BJ (cell line): Measurements from ENCODE around the gene ZMYND8. TPM values are rescaled to one million over a fixed set of nuclear protein-coding genes. Genes with fewer than 3 reads are reported as not detected.
"Not testable (repeated sequence)": the region's sequence is repeated elsewhere in the genome, so short reads cannot be mapped to it uniquely, and the experiment has no call there.

Source experiments
- CTCF ChIA-PET: fragments of 350-600 bp; formaldehyde crosslinking; extraction: SDS; loops from one replicate; lab custom pipeline; 2021; ENCODE audit warnings: antibody characterized with exemption, inconsistent platforms; lab: Yijun Ruan, JAX
- POLR2A ChIA-PET: fragments of 300-600 bp; sonication (Branson Sonifier 250); formaldehyde crosslinking; extraction: SDS; loops from one replicate; lab custom pipeline; 2021; ENCODE audit warnings: antibody characterized with exemption; lab: Charles Lee
- DNase-seq: peaks from one replicate; pipeline ENCODE4 v3.0.0-alpha.2; 2011; ENCODE audit warnings: low read depth
- H3K27me3 ChIP-seq: 2 replicates; pipeline ENCODE4 v1.6.0; 2011; ENCODE audit warnings: low read length; ENCODE audit not compliant: control insufficient read depth, insufficient read depth
- H3K36me3 ChIP-seq: 2 replicates; pipeline ENCODE4 v1.5.1; 2011; ENCODE audit warnings: low read length; ENCODE audit not compliant: control insufficient read depth, insufficient read depth
- H3K4me3 ChIP-seq: 2 replicates; pipeline ENCODE4 v1.5.1; 2011; ENCODE audit warnings: low read depth, mild to moderate bottlenecking, control low read depth, low read length
- CTCF ChIP-seq: IDR thresholded peaks from 2 replicates; pipeline ENCODE4 v1.5.1; 2011; ENCODE audit warnings: low read depth, mild to moderate bottlenecking, control low read depth, inconsistent platforms, low read length, moderate library complexity; ENCODE audit not compliant: insufficient read depth
- polyA plus RNA-seq: library from polyadenylated mRNA; depleted of rRNA; stranded (reverse); fragments of >200 nt; gene quantifications from 2 replicates; pipeline ENCODE4 v1.2.3, GENCODE V29; 2011

The ZMYND8 gene
- polyA plus RNA-seq, 1 experiment = 12.7 TPM

- DNase-seq = no peak
- TF ChIP-seq CTCF = no peak
- Histone ChIP-seq H3K36me3 (no peaks in the 10 kb centered on the region), H3K27me3 (no peaks in the 10 kb centered on the region), H3K4me3 (no peak overlapping the region)
- CTCF ChIA-PET = no interaction called here
- POLR2A ChIA-PET = interaction anchor here (0.6 kb wide), 1 partner anchor 9 kb away, joined by 4 read pairs; no protein-coding TSS in a partner anchor
Observed at GRCh38 chr20:47396762-47397476, 40.4 kb upstream of the ZMYND8 start.

GRCh38 chr20:47393796-47394514, 37.5 kb upstream of the ZMYND8 start:
- H3K36me3 ChIP-seq, DNase-seq, H3K27me3 ChIP-seq, POLR2A ChIA-PET, H3K4me3 ChIP-seq: not testable (repeated sequence)
- CTCF ChIA-PET = interaction anchor here (0.7 to 2.9 kb wide), 3 partner anchors 10 to 188 kb away, joined by 3 to 12 read pairs (median 12); no protein-coding TSS in a partner anchor

- POLR2A ChIA-PET = interaction anchor here (0.6 kb wide), 1 partner anchor 32 kb away, joined by 3 read pairs; no protein-coding TSS in a partner anchor
- no peak for DNase-seq
- H3K36me3 ChIP-seq = no peaks in the 10 kb centered on the region
- CTCF ChIA-PET = interaction anchor here (1.1 to 2.9 kb wide), 5 partner anchors 9 to 119 kb away, joined by 3 to 12 read pairs (median 4); partner anchors contain the start of gene NCOA3
- TF ChIP-seq CTCF = no peak
- H3K27me3 ChIP-seq = no peaks in the 10 kb centered on the region
- H3K4me3 ChIP-seq = no peak overlapping the region
Observed at GRCh38 chr20:47392721-47393073, 36.2 kb upstream of the ZMYND8 start.

- no peak overlapping the region for H3K4me3 ChIP-seq
- DNase-seq = peak; percentile 95
- no peaks in the 10 kb centered on the region for H3K27me3 ChIP-seq
- POLR2A ChIA-PET = interaction anchor here (0.6 kb wide), 1 partner anchor 136 kb away, joined by 4 read pairs; no protein-coding TSS in a partner anchor
- H3K36me3 ChIP-seq = no peaks in the 10 kb centered on the region
- TF ChIP-seq CTCF = no peak
- CTCF ChIA-PET = interaction anchor here (0.7 to 2.9 kb wide), 7 partner anchors 8 to 195 kb away, joined by 3 to 12 read pairs (median 4); partner anchors contain the start of gene NCOA3
Observed at GRCh38 chr20:47392015-47392720, 35.7 kb upstream of the ZMYND8 start.

GRCh38 chr20:47391276-47392010, 34.9 kb upstream of the ZMYND8 start:
- CTCF ChIA-PET = interaction anchor here (0.5 to 2.9 kb wide), 8 partner anchors 8 to 195 kb away, joined by 3 to 12 read pairs (median 4); no protein-coding TSS in a partner anchor
- DNase-seq = no peak
- Histone ChIP-seq H3K27me3 (no peaks in the 10 kb centered on the region), H3K36me3 (no peaks in the 10 kb centered on the region), H3K4me3 (no peak overlapping the region)
- no peak for TF ChIP-seq CTCF
- POLR2A ChIA-PET = interaction anchor here (0.6 kb wide), 1 partner anchor 135 kb away, joined by 4 read pairs; no protein-coding TSS in a partner anchor
